Esophagus squamous epithelium (tissue), 5 donors: ENCODE measurements around the gene LIX1L. TPM values are rescaled to one million over a fixed set of nuclear protein-coding genes. Genes with fewer than 3 reads are reported as not detected.

Experiments used
- DNase-seq: peaks from one replicate; lab custom pipeline; 2025; lab: John Stamatoyannopoulos, UW
- H3K27ac ChIP-seq, 4 donors: fragments of 200-600 bp; sonication (generic); one replicate each; pipeline ENCODE4 v1.5.1; 2016 to 2019; ENCODE audit warnings: mild to moderate bottlenecking in 1 of 4
- H3K27me3 ChIP-seq, 4 donors: fragments of 200-600 bp; sonication (generic); 1 replicate in 3 of 4; 2 replicates in 1 of 4; pipeline versions ENCODE4 v1.5.1 to v1.6.0; 2017 to 2021; ENCODE audit warnings: antibody characterized with exemption in 1 of 4
- H3K36me3 ChIP-seq, 3 donors: fragments of 200-600 bp; sonication (generic); one replicate each; pipeline ENCODE4 v1.5.1; 2016 to 2019
- H3K4me1 ChIP-seq, 3 donors: fragments of 200-600 bp; sonication (generic); one replicate each; pipeline ENCODE4 v1.5.1; 2017 to 2019
- H3K4me3 ChIP-seq, 4 donors: fragments of 200-600 bp; sonication (generic); 1 replicate in 3 of 4; 2 replicates in 1 of 4; pipeline ENCODE4 v1.5.1; 2016 to 2019; ENCODE audit warnings: mild to moderate bottlenecking in 2 of 4, moderate library complexity in 1 of 4
- H3K9me3 ChIP-seq, 3 donors: fragments of 200-600 bp; sonication (generic); one replicate each; pipeline ENCODE4 v1.5.1; 2016 to 2019
- CTCF ChIP-seq, 6 experiments: fragments of 450-650 bp in 4 of 6; fragments of 200-600 bp in 2 of 6; sonication (generic) in 2 of 6; IDR thresholded peaks; one replicate each; pipeline ENCODE4 v1.5.1; 2016 to 2019; ENCODE audit warnings: antibody characterized with exemption in 6 of 6, mild to moderate bottlenecking in 4 of 6, moderate library complexity in 4 of 6
- POLR2A ChIP-seq, 4 donors: fragments of 450-650 bp; IDR thresholded peaks; one replicate each; pipeline ENCODE4 v1.6.1; 2017; ENCODE audit warnings: antibody characterized with exemption in 4 of 4, mild to moderate bottlenecking in 4 of 4, moderate library complexity in 3 of 4
- WGBS, 2 donors: methylation state at CpG; one replicate each; pipeline ENCODE4 v1.1.5; 2018; 5-methylcytosine and 5-hydroxymethylcytosine counted together
- intact Hi-C: fragments of 100-400 bp; cut with DNase I; formaldehyde crosslinking; loops from one replicate; pipeline ENCODE4 v1.15.0; 2022
- total RNA-seq, 4 donors: library from RNA; depleted of rRNA; stranded (reverse); fragments of >200 nt; gene quantifications; one replicate each; pipeline ENCODE4 v1.1.0, GENCODE V29; 2016
- donor health status: DM: yes; HTN: yes; CAD: no.

LIX1L gene
- total RNA-seq, 4 donors from 2014 or later = 1.9 to 12.2 (median 5.9) TPM

GRCh38 chr1:145972580-145972979 lies 14.8 kb upstream of the LIX1L start:
- intact Hi-C loops = no loop called here
- WGBS, 2 donors = 62 to 67% methylated on average over 5 to 7 of the region's 7 CpGs

DNA sequence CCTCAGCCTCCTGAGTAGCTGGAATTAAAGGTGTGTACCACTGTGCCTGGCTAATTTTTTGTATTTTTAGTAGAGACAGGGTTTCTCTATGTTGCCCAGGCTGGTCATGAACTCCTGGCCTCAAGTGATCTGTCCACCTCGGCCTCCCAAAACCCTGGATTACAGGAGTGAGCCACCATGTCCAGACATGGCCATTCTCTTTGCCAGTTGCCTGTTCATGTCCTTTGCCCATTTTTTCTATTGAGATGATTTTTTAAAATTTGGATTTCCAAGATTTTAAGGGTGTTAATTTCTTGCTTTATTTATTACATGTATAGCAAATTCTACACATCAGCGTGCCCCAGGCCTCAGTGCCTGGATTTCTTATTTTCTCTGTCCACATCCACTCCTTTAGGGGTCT lies 9.5 kb upstream of the LIX1L start:
- no peaks in the 10 kb centered on the region for H3K9me3 ChIP-seq
- TF ChIP-seq POLR2A (IDR thresholded peaks at IDR 0.05) (no peak), CTCF (IDR thresholded peaks at IDR 0.05) (no peak)
- no peak for DNase-seq
- 96% methylated on average over 2 of the region's 2 CpGs for WGBS, 2 donors
- intact Hi-C loops = no loop called here
- H3K27ac ChIP-seq = no peak overlapping the region
- no peaks in the 10 kb centered on the region for H3K36me3 ChIP-seq
- H3K4me1 ChIP-seq = peaks cover 14 to 38% (median 15%) of the 10 kb centered on the region in 3 donors
- H3K4me3 ChIP-seq = no peak overlapping the region
- H3K27me3 ChIP-seq = no peaks in the 10 kb centered on the region

More at GRCh38 chr1:145972580-145972979, 14.8 kb upstream of the LIX1L start:
- TF ChIP-seq CTCF (IDR thresholded peaks at IDR 0.05) (no peak), POLR2A (IDR thresholded peaks at IDR 0.05) (no peak)
- H3K27me3 ChIP-seq = no peaks in the 10 kb centered on the region
- no peaks in the 10 kb centered on the region for H3K9me3 ChIP-seq
- peaks cover 3 to 7% (median 5%) of the 10 kb centered on the region in 3 donors for H3K4me1 ChIP-seq
- peaks cover 0 to 4% (median 0%) of the 10 kb centered on the region in 3 donors for H3K36me3 ChIP-seq
- H3K27ac ChIP-seq = no peak overlapping the region
- no peak for DNase-seq
- H3K4me3 ChIP-seq = no peak overlapping the region

- intact Hi-C loops = no loop called here
- no peaks in the 10 kb centered on the region for H3K9me3 ChIP-seq
- DNase-seq = no peak
- no peaks in the 10 kb centered on the region for H3K36me3 ChIP-seq
- TF ChIP-seq POLR2A (IDR thresholded peaks at IDR 0.05) (no peak), CTCF (IDR thresholded peaks at IDR 0.05) (no peak)
- H3K27ac ChIP-seq = peak overlapping the region; percentile 86 to 96 (median 90)
- peak overlapping the region; percentile 51 to 78 (median 65) for H3K4me3 ChIP-seq
- peaks cover 30 to 58% (median 31%) of the 10 kb centered on the region in 3 donors for H3K4me1 ChIP-seq
- WGBS, 2 donors = 0% methylated on average over 5 of the region's 5 CpGs
- peaks cover 0 to 10% (median 0%) of the 10 kb centered on the region in 4 donors for H3K27me3 ChIP-seq
These were observed 7.4 kb upstream of the LIX1L start for GRCh38 chr1:145965119-145965744.

GRCh38 chr1:145964328-145965118 lies 6.7 kb upstream of the LIX1L start, which contains the start of the genes ANKRD34A and POLR3GL:
Gene ANKRD34A (minus strand): TSS chr1:145964575. CDS start chr1:145961759, 2,816 bp downstream.
Gene POLR3GL (plus strand): TSS chr1:145964690. CDS start chr1:145974866, 10,176 bp downstream.
- peak; percentile 80 for DNase-seq
- Histone ChIP-seq H3K4me3 (peak within 1 kb of the TSS; percentile 51 to 78 (median 65)), H3K27ac (peak within 1 kb of the TSS; percentile 86 to 96 (median 90)), H3K9me3 (no peaks in the 10 kb centered on the region), H3K27me3 (peaks cover 0 to 10% (median 0%) of the 10 kb centered on the region in 4 donors), H3K4me1 (peaks cover 30 to 65% (median 34%) of the 10 kb centered on the region in 3 donors), H3K36me3 (no peaks in the 10 kb centered on the region)
- TF ChIP-seq CTCF (IDR thresholded peaks at IDR 0.05) (no peak), POLR2A (IDR thresholded peaks at IDR 0.05) (peak in 3 of 4 donors; percentile 87 to 98 (median 92))
- WGBS, 2 donors = 2% methylated on average over 26 to 29 of the region's 37 CpGs
- intact Hi-C loops = loop anchor here (5.0 kb wide), 1 partner anchor 47 kb away; the partner anchor contains the start of gene PEX11B
